ENCODE measurements around the gene ADAMTS10.

GRCh38 chr19:8611877-8612806 lies 1.6 kb upstream of the ADAMTS10 start:
- TF ChIP-seq CTCF (IDR thresholded peaks at IDR 0.05) (no peak), EZH2 (IDR thresholded peaks at IDR 0.05) (no peak), EZH2phosphoT487 (IDR thresholded peaks at IDR 0.05) (no peak)
